A549 (cell line): ENCODE results near the gene ZNF860. TPM values are rescaled to one million over a fixed set of nuclear protein-coding genes. Genes with fewer than 3 reads are reported as not detected.

Experiments used
- ATAC-seq, 2 experiments: fragments of 200-7000 bp in 1 of 2; fragments of >200 bp in 1 of 2; cut with Nextera tagmentation in 1 of 2; cut with Tn5 transposase in 1 of 2; 3 replicates each; pipeline versions ENCODE4 v1.8.0 to v1.9.1; 2018 to 2020; ENCODE audit warnings: mild to moderate bottlenecking in 1 of 2, moderate library complexity in 1 of 2
- CTCF ChIA-PET: fragments of 300-600 bp; sonication (Branson Sonifier 250); formaldehyde crosslinking; extraction: SDS; loops from one replicate; lab custom pipeline; 2021; ENCODE audit warnings: antibody characterized with exemption, inconsistent platforms; lab: Yijun Ruan, JAX
- POLR2A ChIA-PET: fragments of 350-600 bp; formaldehyde crosslinking; extraction: SDS; loops from one replicate; lab custom pipeline; 2021; ENCODE audit warnings: antibody characterized with exemption, inconsistent platforms; lab: Yijun Ruan, JAX
- DNase-seq, 2 experiments: peaks; one replicate each; pipeline versions ENCODE4 v3.0.0 to v3.0.0-alpha.2; 2011 to 2016; ENCODE audit warnings: low read depth in 1 of 2, low spot score in 1 of 2
- FAIRE-seq: peaks from 2 replicates; lab custom pipeline; 2011; peaks lifted over from hg19 to GRCh38; lab: Jason Lieb, UNC
- H3K27ac ChIP-seq, 2 experiments: fragments of >200 bp; sonication (Bioruptor Twin); formaldehyde crosslinking; 3 replicates each; pipeline ENCODE4 v1.5.1; 2016 to 2017
- H3K4me1 ChIP-seq: fragments of >200 bp; sonication (Bioruptor Twin); formaldehyde crosslinking; 3 replicates; pipeline ENCODE4 v1.6.1; 2016
- H3K4me2 ChIP-seq: fragments of >200 bp; sonication (Bioruptor Twin); formaldehyde crosslinking; 3 replicates; pipeline ENCODE4 v1.6.1; 2016
- H3K4me3 ChIP-seq: fragments of >200 bp; sonication (Bioruptor Twin); formaldehyde crosslinking; 3 replicates; pipeline ENCODE4 v1.5.1; 2016
- H3K9me3 ChIP-seq: fragments of >200 bp; sonication (Bioruptor Twin); formaldehyde crosslinking; 3 replicates; pipeline ENCODE4 v1.6.1; 2016
- BCL3 ChIP-seq: fragments of >200 bp; sonication (Bioruptor Twin); formaldehyde crosslinking; IDR thresholded peaks from 3 replicates; pipeline ENCODE4 v1.6.1; 2016
- CBX2 ChIP-seq: fragments of 200-600 bp; sonication (generic); IDR thresholded peaks from 2 replicates; pipeline ENCODE4 v1.6.1; 2016; ENCODE audit warnings: low read depth, mild to moderate bottlenecking, borderline replicate concordance
- CBX8 ChIP-seq: fragments of 200-600 bp; sonication (generic); IDR thresholded peaks from 2 replicates; pipeline ENCODE4 v1.6.1; 2016
- E2F6 ChIP-seq: IDR thresholded peaks from 2 replicates; pipeline ENCODE4 v1.6.1; 2012; ENCODE audit warnings: low read depth, borderline replicate concordance
- EHF ChIP-seq: fragments of 250-450 bp; sonication (Bioruptor Pico); IDR thresholded peaks from 2 replicates; pipeline ENCODE4 v1.5.0; 2020; ENCODE audit warnings: mild to moderate bottlenecking
- ESRRA ChIP-seq: fragments of 150-350 bp; IDR thresholded peaks from 2 replicates; pipeline ENCODE4 v1.6.1; 2014; ENCODE audit warnings: mild to moderate bottlenecking, low read length, borderline replicate concordance
- FOXS1 ChIP-seq: fragments of 250-450 bp; sonication (Bioruptor Pico); IDR thresholded peaks from 2 replicates; pipeline ENCODE4 v1.5.0; 2020; ENCODE audit warnings: mild to moderate bottlenecking, moderate library complexity
- GATA3 ChIP-seq: IDR thresholded peaks from 2 replicates; pipeline ENCODE4 v1.6.1; 2012; ENCODE audit warnings: borderline replicate concordance
- HDAC2 ChIP-seq: fragments of 200-600 bp; sonication (generic); IDR thresholded peaks from 2 replicates; pipeline ENCODE4 v1.6.1; 2016
- HES2 ChIP-seq: fragments of >200 bp; sonication (Bioruptor Twin); formaldehyde crosslinking; IDR thresholded peaks from 2 replicates; pipeline ENCODE4 v1.6.1; 2016
- HOXA7 ChIP-seq: fragments of 250-450 bp; sonication (Bioruptor Pico); IDR thresholded peaks from 2 replicates; pipeline ENCODE4 v1.5.0; 2020; ENCODE audit warnings: mild to moderate bottlenecking, moderate library complexity
- HOXB5 ChIP-seq: fragments of 250-450 bp; sonication (Bioruptor Pico); IDR thresholded peaks from 2 replicates; pipeline ENCODE4 v1.5.0; 2020; ENCODE audit warnings: mild to moderate bottlenecking, moderate library complexity
- JUN ChIP-seq, 2 experiments: fragments of >200 bp; sonication (Bioruptor Twin); formaldehyde crosslinking; IDR thresholded peaks; 2 replicates in 1 of 2; 3 replicates in 1 of 2; pipeline ENCODE4 v1.6.1; 2016 to 2017
- MAFK ChIP-seq: fragments of 450-650 bp; IDR thresholded peaks from 2 replicates; pipeline ENCODE4 v1.6.1; 2014; ENCODE audit not compliant: partially characterized antibody
- MYC ChIP-seq: IDR thresholded peaks from 2 replicates; pipeline ENCODE4 v1.6.1; 2012; ENCODE audit warnings: mild to moderate bottlenecking, inconsistent platforms, low read length, improper control_type of control experiment, borderline replicate concordance
- NPAS2 ChIP-seq: fragments of 250-450 bp; sonication (Bioruptor Pico); IDR thresholded peaks from 2 replicates; pipeline ENCODE4 v1.8.0; 2022; ENCODE audit warnings: mild to moderate bottlenecking, moderate library complexity, borderline replicate concordance
- POLR2AphosphoS2 ChIP-seq: conservative IDR thresholded peaks from 2 replicates; pipeline ENCODE4 v1.6.1; 2012; ENCODE audit warnings: low read length, improper control_type of control experiment, inconsistent platforms
- RAD21 ChIP-seq, 2 experiments: fragments of >200 bp in 1 of 2; sonication (Bioruptor Twin) in 1 of 2; formaldehyde crosslinking in 1 of 2; IDR thresholded peaks in 1 of 2; conservative IDR thresholded peaks in 1 of 2; 2 replicates in 1 of 2; 3 replicates in 1 of 2; pipeline ENCODE4 v1.6.1; 2012 to 2018; ENCODE audit warnings: inconsistent platforms in 1 of 2
- RARB ChIP-seq: fragments of 250-450 bp; sonication (Bioruptor Pico); IDR thresholded peaks from 2 replicates; pipeline ENCODE4 v1.8.0; 2021; ENCODE audit warnings: mild to moderate bottlenecking, moderate library complexity
- RCOR1 ChIP-seq: fragments of 150-350 bp; IDR thresholded peaks from 2 replicates; pipeline ENCODE4 v1.6.1; 2014; ENCODE audit warnings: antibody characterized with exemption, low read length, low read depth
- RNF2 ChIP-seq: fragments of 200-600 bp; sonication (generic); IDR thresholded peaks from 2 replicates; pipeline ENCODE4 v1.6.1; 2016; ENCODE audit warnings: low read depth, mild to moderate bottlenecking, antibody characterized with exemption, moderate library complexity, borderline replicate concordance
- SREBF2 ChIP-seq: fragments of 450-650 bp; IDR thresholded peaks from 2 replicates; pipeline ENCODE4 v1.6.1; 2014; ENCODE audit warnings: mild to moderate bottlenecking, moderate library complexity
- TP53 ChIP-seq: fragments of 250-450 bp; sonication (Bioruptor Pico); IDR thresholded peaks from 2 replicates; pipeline ENCODE4 v1.5.0; 2021; ENCODE audit warnings: mild to moderate bottlenecking, moderate library complexity
- USF2 ChIP-seq: fragments of 450-650 bp; IDR thresholded peaks from 2 replicates; pipeline ENCODE4 v1.6.1; 2014; ENCODE audit warnings: antibody characterized with exemption
- ZNF302 ChIP-seq: fragments of 250-450 bp; sonication (Bioruptor Pico); IDR thresholded peaks from 2 replicates; pipeline ENCODE4 v1.9.0; 2021; ENCODE audit warnings: inconsistent platforms, mild to moderate bottlenecking, moderate library complexity
- WGBS: methylation state at CpG from one replicate; pipeline ENCODE4 v1.1.6; 2017; ENCODE audit errors: missing lambda C conversion rate; 5-methylcytosine and 5-hydroxymethylcytosine counted together
- polyA plus RNA-seq, 4 experiments: library from polyadenylated mRNA; depleted of rRNA in 3 of 4; stranded (reverse); fragments of >200 nt; fragmentation: RNase III in 1 of 4; extraction: RNeasy Plus Mini Kit Qiagen cat#74134 plus additional on column Dnase treatment in 1 of 4; gene quantifications; 2 replicates in 3 of 4; 3 replicates in 1 of 4; pipeline ENCODE4 v1.2.3, GENCODE V29; 2011 to 2017

Gene ZNF860
- polyA plus RNA-seq, 2 of the 4 experiments (the other 2 are of a cell fraction): 1.3 to 2.4 TPM

GRCh38 chr3:31932990-31933389 lies 48.6 kb upstream of the ZNF860 start:
- no peak for TF ChIP-seq HOXA7 (CRISPR knock-in tag)
- no peak for TF ChIP-seq ZNF302 (CRISPR knock-in tag)
- TF ChIP-seq RARB (CRISPR knock-in tag): no peak
- TF ChIP-seq HDAC2: no peak
- TF ChIP-seq ESRRA: no peak
- no peak for TF ChIP-seq RAD21 (conservative IDR thresholded peaks at IDR 0.05 in 1 of 2, IDR thresholded peaks at IDR 0.05 in 1 of 2)
- no peak for TF ChIP-seq HOXB5 (CRISPR knock-in tag)
- no peak for TF ChIP-seq FOXS1 (CRISPR knock-in tag)
- TF ChIP-seq EHF (CRISPR knock-in tag): no peak
- no peak for TF ChIP-seq JUN (IDR thresholded peaks at IDR 0.05)
- no peak for TF ChIP-seq MAFK
- no peak for TF ChIP-seq HES2
- no peak for TF ChIP-seq USF2
- H3K9me3 ChIP-seq: no peaks in the 10 kb centered on the region
- H3K4me2 ChIP-seq: no peak overlapping the region
- POLR2A ChIA-PET: no interaction called here
- WGBS: 97% methylated on average over 3 of the region's 3 CpGs
- DNase-seq (no peak), FAIRE-seq (no peak), ATAC-seq (no peak)
- CTCF ChIA-PET: interaction anchor here (1.5 kb wide), 1 partner anchor 191 kb away, joined by 3 read pairs; no protein-coding TSS in a partner anchor
- H3K4me3 ChIP-seq: no peak overlapping the region
- peaks cover 11% of the 10 kb centered on the region; the same call in 2 of the 3 replicates for H3K4me1 ChIP-seq
- H3K27ac ChIP-seq: no peak overlapping the region

- Histone ChIP-seq H3K4me3 (no peak overlapping the region), H3K9me3 (no peaks in the 10 kb centered on the region), H3K4me1 (peaks cover 11% of the 10 kb centered on the region; the same call in 2 of the 3 replicates), H3K27ac (no peak overlapping the region), H3K4me2 (no peak overlapping the region)
- CTCF ChIA-PET: interaction anchor here (0.6 to 1.5 kb wide), 2 partner anchors 11 to 192 kb away, joined by 3 to 4 read pairs; no protein-coding TSS in a partner anchor
- FAIRE-seq: no peak
- no peak for TF ChIP-seq NPAS2 (CRISPR knock-in tag)
- TF ChIP-seq CBX2: no peak
- no peak for TF ChIP-seq JUN (IDR thresholded peaks at IDR 0.05)
- no peak for TF ChIP-seq RCOR1
- TF ChIP-seq RNF2: no peak
- TF ChIP-seq SREBF2: no peak
- TF ChIP-seq ESRRA: no peak
- TF ChIP-seq MYC: no peak
- TF ChIP-seq RARB (CRISPR knock-in tag): no peak
- TF ChIP-seq HDAC2: no peak
- TF ChIP-seq HOXA7 (CRISPR knock-in tag): no peak
- no peak for TF ChIP-seq POLR2AphosphoS2
- TF ChIP-seq BCL3: no peak
- TF ChIP-seq GATA3: no peak
- TF ChIP-seq TP53 (CRISPR knock-in tag): no peak
- TF ChIP-seq CBX8: no peak
- TF ChIP-seq E2F6: no peak
- ATAC-seq: no peak
- WGBS: 93% methylated on average over 1 of the region's 1 CpG
- POLR2A ChIA-PET: no interaction called here
- DNase-seq: no peak
Measured at GRCh38 chr3:31934018-31934417, 47.5 kb upstream of the ZNF860 start.
